Nephron progenitor cell (in vitro differentiated cells): Measurements from ENCODE around the gene MMP1.

Experiments
- DNase-seq: peaks from one replicate; pipeline ENCODE4 v3.0.0; 2021
- H3K27ac Mint-ChIP-seq: 2 replicates; pipeline ENCODE4 v1.8.0; 2021; ENCODE audit warnings: mild to moderate bottlenecking, moderate library complexity, mixed read lengths
- H3K27me3 Mint-ChIP-seq: 2 replicates; pipeline ENCODE4 v1.8.0; 2021; ENCODE audit warnings: mild to moderate bottlenecking, low read depth, mixed read lengths; ENCODE audit not compliant: poor library complexity
- H3K36me3 Mint-ChIP-seq: 2 replicates; pipeline ENCODE4 v1.8.0; 2021; ENCODE audit warnings: low read depth, mixed read lengths
- H3K4me1 Mint-ChIP-seq: 2 replicates; pipeline ENCODE4 v1.8.0; 2021; ENCODE audit warnings: mixed read lengths
- H3K4me3 Mint-ChIP-seq: 2 replicates; pipeline ENCODE4 v1.8.0; 2021; ENCODE audit warnings: mild to moderate bottlenecking, moderate library complexity, mixed read lengths
- H3K9me3 Mint-ChIP-seq: 2 replicates; pipeline ENCODE4 v1.8.0; 2021; ENCODE audit warnings: mild to moderate bottlenecking, moderate library complexity, mixed read lengths
- CTCF ChIP-seq: fragments of 200-600 bp; sonication (generic); IDR thresholded peaks from 2 replicates; pipeline ENCODE4 v1.5.0; 2021; ENCODE audit warnings: antibody characterized with exemption

The MMP1 gene

DNA sequence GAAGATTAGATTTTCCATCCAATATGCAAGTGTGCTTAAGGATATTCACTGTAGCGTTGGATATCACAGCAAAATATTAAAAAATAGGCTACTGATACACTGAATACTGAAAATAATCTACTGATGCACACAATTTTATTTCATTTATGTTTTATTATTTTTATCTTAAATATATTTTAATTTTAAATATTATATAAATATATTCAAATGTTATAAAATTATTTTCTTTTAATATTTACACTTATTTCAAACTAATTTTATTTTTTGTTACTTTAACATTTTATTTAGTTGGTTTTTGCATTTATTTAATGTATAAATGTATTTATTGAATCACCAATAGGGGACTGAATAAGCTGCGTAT is 33.1 kb upstream of the MMP1 start:
- no peak overlapping the region for H3K27ac Mint-ChIP-seq
- no peak for DNase-seq
- peaks cover 10% of the 10 kb centered on the region for H3K9me3 Mint-ChIP-seq
- no peak for TF ChIP-seq CTCF
- peaks cover 3% of the 10 kb centered on the region for H3K27me3 Mint-ChIP-seq
- H3K4me3 Mint-ChIP-seq, result no peak overlapping the region
- peaks cover 24% of the 10 kb centered on the region for H3K4me1 Mint-ChIP-seq
- H3K36me3 Mint-ChIP-seq, result no peaks in the 10 kb centered on the region

GRCh38 chr11:102830001-102830727 is 32.2 kb upstream of the MMP1 start:
- Mint-ChIP-seq H3K4me1 (peaks cover 15% of the 10 kb centered on the region), H3K9me3 (peaks cover 10% of the 10 kb centered on the region), H3K27me3 (peaks cover 3% of the 10 kb centered on the region), H3K4me3 (no peak overlapping the region), H3K36me3 (no peaks in the 10 kb centered on the region), H3K27ac (peak overlapping the region; percentile 3)
- no peak for TF ChIP-seq CTCF
- no peak for DNase-seq

GRCh38 chr11:102829316-102830000 is 31.5 kb upstream of the MMP1 start:
- H3K4me1 Mint-ChIP-seq, result peaks cover 14% of the 10 kb centered on the region
- TF ChIP-seq CTCF, result no peak
- H3K27ac Mint-ChIP-seq, result no peak overlapping the region

GRCh38 chr11:102824556-102824955 is 26.6 kb upstream of the MMP1 start:
- Mint-ChIP-seq H3K9me3 (peaks cover 13% of the 10 kb centered on the region), H3K27me3 (peaks cover 3% of the 10 kb centered on the region), H3K27ac (no peak overlapping the region), H3K36me3 (no peaks in the 10 kb centered on the region), H3K4me1 (peaks cover 5% of the 10 kb centered on the region), H3K4me3 (no peak overlapping the region)
- no peak for DNase-seq
- no peak for TF ChIP-seq CTCF

More at GRCh38 chr11:102829316-102830000, 31.5 kb upstream of the MMP1 start:
- H3K4me3 Mint-ChIP-seq, result no peak overlapping the region
- no peak for DNase-seq
- H3K9me3 Mint-ChIP-seq, result peaks cover 13% of the 10 kb centered on the region
- H3K27me3 Mint-ChIP-seq, result peaks cover 3% of the 10 kb centered on the region
- no peaks in the 10 kb centered on the region for H3K36me3 Mint-ChIP-seq

DNA sequence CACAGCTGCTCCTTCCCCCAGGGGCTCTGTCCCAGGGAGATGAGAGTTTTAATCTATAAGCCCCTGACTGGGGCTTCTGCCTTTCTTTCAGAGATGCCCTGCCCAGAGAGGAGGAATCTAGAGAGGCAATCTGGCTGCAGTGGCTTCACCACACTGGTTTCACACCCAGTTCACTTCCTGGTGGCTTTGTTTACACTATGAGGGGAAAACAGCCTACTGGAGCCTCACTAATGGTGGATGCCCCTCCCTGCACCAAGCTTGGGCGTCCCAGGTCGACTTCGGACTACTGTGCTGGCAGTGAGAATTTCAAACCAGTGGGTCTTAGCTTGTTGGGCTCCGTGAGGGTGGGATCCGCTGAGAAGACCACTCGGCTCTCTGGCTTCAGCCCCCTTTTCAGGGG is 21.5 kb upstream of the MMP1 start:
- Mint-ChIP-seq H3K36me3 (peaks cover 5% of the 10 kb centered on the region), H3K4me1 (no peaks in the 10 kb centered on the region), H3K27me3 (peaks cover 4% of the 10 kb centered on the region), H3K27ac (no peak overlapping the region), H3K9me3 (peaks cover 38% of the 10 kb centered on the region), H3K4me3 (no peak overlapping the region)
- no peak for DNase-seq
- no peak for TF ChIP-seq CTCF

- Mint-ChIP-seq H3K27me3 (peaks cover 8% of the 10 kb centered on the region), H3K4me1 (no peaks in the 10 kb centered on the region)
These were observed 15.5 kb upstream of the MMP1 start for GRCh38 chr11:102813484-102813883.

More at GRCh38 chr11:102813484-102813883, 15.5 kb upstream of the MMP1 start:
- Mint-ChIP-seq H3K27ac (no peak overlapping the region), H3K9me3 (peaks cover 41% of the 10 kb centered on the region), H3K36me3 (peaks cover 4% of the 10 kb centered on the region), H3K4me3 (no peak overlapping the region)
- no peak for DNase-seq
- no peak for TF ChIP-seq CTCF
